ENCODE data around the gene NEAT1.

The NEAT1 gene

DNA sequence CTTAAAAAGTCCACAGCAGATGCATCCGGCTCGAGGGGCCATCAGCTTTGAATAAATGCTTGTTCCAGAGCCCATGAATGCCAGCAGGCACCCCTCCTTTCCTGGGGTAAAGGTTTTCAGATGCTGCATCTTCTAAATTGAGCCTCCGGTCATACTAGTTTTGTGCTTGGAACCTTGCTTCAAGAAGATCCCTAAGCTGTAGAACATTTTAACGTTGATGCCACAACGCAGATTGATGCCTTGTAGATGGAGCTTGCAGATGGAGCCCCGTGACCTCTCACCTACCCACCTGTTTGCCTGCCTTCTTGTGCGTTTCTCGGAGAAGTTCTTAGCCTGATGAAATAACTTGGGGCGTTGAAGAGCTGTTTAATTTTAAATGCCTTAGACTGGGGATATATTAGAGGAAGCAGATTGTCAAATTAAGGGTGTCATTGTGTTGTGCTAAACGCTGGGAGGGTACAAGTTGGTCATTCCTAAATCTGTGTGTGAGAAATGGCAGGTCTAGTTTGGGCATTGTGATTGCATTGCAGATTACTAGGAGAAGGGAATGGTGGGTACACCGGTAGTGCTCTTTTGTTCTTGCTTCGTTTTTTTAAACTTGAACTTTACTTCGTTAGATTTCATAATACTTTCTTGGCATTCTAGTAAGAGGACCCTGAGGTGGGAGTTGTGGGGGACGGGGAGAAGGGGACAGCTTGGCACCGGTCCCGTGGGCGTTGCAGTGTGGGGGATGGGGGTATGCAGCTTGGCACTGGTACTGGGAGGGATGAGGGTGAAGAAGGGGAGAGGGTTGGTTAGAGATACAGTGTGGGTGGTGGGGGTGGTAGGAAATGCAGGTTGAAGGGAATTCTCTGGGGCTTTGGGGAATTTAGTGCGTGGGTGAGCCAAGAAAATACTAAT is 1.9 kb downstream of the NEAT1 start:
- DNase-seq, result peak; percentile 46

DNA sequence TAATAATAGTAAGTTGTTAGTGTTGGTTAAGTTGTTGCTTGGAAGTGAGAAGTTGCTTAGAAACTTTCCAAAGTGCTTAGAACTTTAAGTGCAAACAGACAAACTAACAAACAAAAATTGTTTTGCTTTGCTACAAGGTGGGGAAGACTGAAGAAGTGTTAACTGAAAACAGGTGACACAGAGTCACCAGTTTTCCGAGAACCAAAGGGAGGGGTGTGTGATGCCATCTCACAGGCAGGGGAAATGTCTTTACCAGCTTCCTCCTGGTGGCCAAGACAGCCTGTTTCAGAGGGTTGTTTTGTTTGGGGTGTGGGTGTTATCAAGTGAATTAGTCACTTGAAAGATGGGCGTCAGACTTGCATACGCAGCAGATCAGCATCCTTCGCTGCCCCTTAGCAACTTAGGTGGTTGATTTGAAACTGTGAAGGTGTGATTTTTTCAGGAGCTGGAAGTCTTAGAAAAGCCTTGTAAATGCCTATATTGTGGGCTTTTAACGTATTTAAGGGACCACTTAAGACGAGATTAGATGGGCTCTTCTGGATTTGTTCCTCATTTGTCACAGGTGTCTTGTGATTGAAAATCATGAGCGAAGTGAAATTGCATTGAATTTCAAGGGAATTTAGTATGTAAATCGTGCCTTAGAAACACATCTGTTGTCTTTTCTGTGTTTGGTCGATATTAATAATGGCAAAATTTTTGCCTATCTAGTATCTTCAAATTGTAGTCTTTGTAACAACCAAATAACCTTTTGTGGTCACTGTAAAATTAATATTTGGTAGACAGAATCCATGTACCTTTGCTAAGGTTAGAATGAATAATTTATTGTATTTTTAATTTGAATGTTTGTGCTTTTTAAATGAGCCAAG is 2.7 kb downstream of the NEAT1 start:
- DNase-seq, result peak; percentile 64

DNA sequence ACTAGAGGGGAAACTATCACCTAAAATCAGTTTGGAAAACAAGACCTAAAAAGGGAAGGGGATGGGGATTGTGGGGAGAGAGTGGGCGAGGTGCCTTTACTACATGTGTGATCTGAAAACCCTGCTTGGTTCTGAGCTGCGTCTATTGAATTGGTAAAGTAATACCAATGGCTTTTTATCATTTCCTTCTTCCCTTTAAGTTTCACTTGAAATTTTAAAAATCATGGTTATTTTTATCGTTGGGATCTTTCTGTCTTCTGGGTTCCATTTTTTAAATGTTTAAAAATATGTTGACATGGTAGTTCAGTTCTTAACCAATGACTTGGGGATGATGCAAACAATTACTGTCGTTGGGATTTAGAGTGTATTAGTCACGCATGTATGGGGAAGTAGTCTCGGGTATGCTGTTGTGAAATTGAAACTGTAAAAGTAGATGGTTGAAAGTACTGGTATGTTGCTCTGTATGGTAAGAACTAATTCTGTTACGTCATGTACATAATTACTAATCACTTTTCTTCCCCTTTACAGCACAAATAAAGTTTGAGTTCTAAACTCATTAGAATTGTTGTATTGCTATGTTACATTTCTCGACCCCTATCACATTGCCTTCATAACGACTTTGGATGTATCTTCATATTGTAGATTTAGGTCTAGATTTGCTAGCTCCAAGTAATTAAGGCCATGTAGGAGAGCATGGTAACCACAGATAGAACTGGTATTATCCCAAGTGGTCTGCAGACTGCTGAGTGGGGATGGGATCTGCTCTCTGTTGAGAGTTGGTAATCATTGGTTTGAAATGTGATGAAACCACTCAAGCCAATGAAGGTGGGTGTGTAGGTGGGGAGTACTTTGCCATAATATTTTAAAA is 3.6 kb downstream of the NEAT1 start:
- DNase-seq, result peak; percentile 15

DNA sequence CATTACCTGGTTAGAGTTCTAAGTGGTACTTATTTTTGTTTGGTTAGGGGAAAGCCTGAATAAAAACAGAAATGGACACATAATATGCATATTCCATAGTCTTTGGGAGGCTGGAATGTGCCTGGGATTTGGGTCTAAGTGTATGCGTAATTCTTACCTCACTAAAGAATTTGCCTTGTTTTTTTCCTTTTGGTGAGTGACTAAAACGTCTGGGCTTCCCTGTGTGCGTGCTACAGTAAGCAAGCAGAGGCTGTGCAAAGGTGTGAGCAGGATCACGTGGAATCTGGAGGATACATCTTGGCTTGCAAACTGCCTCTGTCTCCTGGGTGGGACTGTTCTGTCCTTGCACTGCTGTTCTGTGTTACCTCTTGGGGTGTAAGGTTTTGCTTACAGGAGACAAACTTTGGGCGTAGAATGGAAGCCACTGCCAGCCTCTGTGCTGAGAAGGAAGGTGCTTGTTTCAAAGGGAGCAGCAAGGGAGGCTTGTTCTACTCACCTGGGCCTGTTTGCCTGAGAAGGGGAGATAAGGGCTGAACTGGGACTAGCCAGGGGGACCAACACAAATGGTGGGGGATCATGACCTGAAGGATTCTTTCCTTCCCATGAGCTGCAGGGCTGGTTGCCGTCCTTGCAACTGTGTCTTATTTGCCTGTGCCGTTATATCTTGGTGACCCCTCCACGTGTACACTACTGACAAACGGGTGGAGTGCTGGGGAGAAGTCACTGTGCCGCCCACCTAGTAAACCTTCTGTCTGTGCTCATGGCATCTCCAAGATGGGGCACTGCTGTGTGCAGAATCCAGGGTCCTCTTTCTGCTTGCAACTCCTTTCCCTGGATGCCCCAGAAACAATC is 4.5 kb downstream of the NEAT1 start:
- peak; percentile 78 for DNase-seq

DNA sequence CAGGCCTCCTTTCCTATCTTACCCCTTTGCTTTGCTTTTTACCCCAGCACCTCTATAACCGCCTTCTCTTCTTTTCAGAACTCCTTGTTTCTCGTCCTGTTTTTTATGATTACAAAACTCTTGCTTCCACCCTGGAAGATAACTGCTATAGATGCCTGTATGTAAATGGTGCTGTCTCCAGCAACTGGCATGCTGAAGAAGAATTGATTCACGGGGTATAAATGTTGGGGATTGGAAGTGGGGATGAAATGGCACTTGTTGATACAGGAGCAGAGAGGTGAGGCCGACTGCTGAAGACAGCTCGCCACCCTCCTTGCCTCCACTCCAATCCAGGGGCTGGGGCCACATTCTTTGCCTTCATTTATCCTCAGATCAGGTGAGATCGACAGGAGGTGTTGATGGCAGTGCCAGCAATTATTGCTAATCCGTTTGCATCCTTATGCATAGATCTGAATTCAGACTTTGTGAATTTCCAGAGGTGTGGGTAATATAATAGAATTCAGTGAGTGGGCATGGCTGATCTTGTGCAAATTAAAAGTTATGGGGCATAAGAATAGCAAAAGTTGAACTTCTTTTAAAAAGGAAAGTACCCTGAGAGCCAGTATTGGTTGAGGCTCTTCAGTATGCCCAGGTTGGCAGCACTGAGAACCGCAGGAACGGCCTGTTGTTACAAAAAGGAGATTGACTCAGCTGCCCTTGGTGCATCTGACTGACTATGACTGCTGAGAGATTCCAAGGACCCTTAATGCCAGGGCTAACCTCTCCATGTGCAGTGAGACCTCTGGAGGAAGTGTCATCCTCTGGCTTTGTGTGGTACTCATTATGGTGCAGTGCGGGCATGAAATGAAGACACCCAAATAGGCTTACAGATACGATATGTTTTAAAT is 5.3 kb downstream of the NEAT1 start:
- peak; percentile 70 for DNase-seq

DNA sequence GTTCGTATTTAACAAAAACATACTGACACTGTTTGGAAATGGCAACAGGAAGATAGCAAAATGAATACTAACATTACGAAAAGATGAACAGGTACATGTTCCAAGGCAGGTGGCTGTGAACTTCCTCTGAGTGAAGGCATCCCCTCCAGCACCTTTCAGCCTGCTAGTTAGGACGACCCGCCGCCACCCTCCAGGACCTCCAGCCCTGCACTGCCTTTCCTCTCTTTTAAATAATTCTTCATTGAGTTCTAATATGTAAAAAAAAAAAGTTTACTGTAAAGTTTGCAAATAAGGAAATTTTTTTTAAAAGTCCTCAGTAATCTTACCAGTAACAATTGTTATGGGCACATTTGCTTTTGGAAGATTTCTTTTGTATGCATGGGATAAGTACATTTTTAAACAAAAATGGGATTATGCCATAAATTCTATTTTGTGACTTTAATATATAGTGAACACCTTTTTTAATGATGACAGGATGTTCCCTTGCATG is 6.0 kb downstream of the NEAT1 start:
- DNase-seq, result no peak

DNA sequence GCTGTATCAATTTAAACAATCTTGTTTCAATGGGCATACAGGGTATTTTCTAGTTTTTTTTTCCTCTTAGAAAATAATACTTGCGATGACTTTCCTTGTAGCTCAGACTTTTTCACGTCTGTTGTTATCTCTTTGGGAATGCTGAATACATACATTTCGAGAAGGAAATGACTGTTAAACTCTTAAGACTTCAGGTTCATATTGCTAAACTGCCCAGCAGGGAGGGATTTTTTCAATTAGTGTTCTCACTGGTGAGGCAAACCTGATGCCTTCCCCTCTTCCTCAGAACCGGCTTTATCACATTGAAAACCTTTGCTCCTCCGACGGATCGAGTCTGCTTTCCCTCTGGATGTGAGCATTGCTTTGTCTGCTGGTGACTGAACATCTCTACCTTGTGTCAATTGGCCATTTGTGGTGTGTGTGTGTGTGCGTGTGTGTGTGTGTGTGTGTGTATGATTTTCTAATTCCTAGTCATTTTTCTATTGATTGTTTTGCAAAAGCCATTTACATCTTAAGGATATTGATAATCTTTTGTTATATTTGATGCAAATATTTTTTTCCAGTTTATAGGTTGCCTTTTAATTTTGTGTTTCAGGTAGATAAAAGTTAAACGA is 6.6 kb downstream of the NEAT1 start:
- no peak for DNase-seq

DNA sequence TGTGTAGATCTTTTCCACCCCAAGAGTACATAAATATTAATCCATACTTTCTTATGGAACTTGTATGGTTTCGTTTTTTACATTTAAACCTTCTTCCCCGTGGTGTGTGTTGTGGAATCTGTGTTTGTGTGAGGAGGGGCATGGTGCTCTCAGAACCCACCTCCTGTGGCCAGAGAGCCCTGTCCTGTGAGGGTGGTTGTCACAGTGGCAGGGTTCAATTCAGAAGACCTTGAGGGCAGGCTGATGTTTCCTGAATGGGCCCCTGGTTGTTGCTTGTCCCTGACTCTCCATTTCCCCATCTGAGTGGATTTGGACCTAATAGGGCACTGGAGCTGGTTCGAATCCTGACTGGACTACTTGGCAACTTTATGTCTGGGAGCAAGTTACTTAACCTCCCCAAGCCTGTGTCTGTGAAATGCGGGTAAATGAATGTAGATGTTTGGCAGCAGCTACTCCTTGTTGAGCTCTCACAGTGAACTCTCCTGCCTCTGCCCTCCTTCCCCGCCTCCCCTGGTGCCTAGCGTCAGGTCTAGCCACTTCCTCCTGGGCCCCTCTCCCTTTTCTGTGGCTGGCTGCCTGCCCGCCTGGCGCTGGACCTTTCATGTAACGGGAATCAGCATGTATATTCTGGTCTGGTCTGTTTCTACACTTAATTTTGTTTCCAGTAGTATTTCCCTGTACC is 7.3 kb downstream of the NEAT1 start:
- DNase-seq, result peak; percentile 79

DNA sequence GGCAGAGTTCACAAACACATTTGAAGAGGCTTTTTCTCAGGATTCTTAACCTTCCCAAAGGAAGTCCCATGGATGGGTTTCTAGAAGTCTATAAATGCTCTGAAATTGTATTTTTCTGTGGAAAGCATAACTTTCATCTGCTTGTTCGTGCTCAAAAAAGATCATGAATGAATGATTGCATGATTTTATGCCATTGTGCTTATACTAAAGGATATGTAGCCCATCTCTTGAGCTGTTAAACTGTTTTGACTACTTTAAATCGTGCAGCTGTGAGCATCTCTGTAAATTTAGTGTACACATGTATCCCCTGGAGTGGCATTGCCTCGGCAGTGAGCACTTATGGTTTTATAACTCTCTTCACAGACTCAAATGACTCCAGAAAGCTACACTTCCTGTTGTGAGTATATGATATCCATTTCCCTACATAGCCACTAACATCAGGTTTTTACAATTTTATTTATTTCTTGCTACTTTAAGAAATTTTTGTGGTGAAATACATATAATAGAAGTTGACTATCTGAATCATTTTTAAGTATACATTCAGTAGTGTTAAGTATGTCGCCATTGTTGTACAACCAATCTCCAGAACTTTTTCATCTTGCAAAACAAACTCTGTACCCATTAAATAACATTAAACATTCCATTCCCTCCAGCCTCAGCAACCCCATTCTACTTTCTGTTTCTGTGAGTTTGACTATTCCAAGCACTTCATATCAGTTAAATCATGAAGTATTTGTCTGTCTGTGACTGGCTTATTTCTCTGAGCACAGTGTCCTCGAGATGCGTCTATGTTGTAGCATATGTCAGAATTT is 8.0 kb downstream of the NEAT1 start:
- DNase-seq, result no peak

DNA sequence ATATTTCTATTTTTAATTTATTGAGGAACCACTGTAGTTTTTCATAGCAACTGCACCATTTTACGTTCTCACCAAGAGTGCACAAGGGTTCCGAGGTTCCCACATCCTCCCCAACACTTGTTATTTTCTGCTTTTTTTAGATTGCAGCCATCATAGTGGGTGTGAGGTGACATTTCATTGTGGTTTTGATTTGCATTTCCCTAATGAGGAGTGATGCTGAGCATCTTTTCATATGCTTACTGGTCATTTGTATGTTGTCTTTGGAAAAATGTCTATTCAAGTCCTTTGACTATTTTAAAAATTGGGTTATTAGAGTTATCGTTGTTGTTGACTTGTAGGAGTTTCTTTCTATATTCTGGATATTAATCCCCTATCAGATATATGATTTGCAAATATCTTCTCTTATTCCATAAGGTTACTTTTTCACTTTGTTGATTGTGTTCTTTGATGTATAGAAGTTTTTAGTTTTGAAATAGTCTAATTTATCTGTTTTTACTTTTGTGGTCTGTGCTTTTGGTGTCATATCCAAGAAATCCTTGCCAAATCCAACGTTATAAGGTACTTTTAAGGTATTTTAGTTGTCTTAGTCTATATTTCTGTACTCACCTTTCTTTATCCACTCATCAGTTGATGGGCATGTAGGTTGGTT is 9.0 kb downstream of the NEAT1 start:
- no peak for DNase-seq

DNA sequence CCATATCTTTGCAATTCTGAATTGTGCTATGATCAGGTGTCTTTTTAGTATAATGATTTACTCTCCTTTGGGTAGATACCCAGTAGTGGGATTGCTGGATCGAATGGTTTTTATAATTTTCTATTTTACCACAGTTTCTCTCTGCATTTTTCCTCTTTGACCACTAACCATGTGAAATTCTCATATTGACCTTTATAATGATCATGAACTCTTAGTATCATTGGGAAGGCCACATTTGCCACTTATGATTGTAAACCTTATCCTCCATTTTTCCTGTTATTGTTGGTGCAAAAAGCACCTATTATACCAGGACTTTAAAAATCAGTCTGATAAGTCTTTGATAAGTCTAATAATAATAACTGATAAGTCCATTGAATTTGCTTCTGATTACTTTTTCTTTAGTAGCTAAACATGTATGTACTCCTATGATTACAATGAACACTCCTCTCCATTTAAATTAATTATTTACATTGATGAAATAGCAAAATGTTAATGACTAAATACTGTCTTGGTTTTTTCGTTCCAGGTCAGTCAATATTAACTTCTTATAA is 9.6 kb downstream of the NEAT1 start:
- no peak for DNase-seq

DNA sequence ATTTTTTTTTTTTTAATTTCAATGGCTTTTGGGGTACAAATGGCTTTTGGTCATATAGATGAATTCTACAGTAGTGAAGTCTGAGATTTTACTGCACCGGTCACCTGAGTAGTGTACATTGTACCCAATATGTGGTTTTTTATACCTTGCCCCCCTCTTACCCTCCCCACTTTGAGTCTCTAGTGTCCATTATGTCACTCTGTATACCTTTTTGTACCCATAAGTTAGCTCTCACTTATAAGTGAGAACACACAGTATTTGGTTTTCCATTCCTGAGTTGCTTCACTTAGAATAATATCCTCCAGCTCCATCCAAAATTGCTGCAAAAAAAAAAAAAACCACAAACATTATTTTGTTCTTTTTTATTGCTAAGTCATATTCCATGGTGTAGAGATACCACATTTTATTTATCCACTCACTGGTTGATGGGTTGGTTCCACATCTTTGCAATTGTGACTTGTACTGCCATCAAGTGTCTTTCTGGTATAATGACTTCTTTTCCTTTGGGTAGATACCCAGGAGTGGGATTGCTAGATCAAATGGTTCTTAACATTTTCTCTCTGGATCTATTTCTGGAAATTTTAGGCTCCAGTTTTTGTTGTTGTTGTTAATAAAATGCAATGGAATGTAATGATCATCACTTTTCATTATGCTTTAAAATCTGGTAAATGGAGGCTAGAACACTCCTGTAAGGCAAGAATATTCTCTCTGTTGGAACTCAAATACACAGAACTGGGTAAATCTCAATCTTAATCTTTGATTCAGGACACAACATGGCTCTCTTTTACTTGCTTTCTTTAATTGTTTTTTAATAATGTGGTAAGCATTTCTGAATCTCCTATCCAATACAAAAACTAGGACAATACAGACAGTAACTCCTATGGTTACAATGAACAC is 10.3 kb downstream of the NEAT1 start:
- DNase-seq, result peak; percentile 20

DNA sequence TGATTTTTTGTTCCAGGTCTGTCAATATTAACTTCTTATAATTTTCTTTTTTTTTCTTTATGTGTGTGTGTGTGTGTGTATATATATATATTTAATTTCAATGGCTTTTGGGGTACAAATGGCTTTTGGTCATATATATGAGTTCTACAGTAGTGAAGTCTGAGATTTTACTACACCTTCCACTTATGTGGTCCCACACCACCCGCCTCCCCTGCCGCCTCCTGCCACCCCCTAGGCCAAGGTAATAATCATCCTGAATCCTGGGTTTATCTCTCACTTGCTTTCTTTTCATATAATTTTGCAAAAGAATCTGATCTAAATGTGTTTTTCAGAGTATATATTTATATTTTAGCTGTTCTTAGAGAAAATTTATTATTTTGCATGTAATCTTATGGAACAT is 11.1 kb downstream of the NEAT1 start:
- peak; percentile 4 for DNase-seq

DNA sequence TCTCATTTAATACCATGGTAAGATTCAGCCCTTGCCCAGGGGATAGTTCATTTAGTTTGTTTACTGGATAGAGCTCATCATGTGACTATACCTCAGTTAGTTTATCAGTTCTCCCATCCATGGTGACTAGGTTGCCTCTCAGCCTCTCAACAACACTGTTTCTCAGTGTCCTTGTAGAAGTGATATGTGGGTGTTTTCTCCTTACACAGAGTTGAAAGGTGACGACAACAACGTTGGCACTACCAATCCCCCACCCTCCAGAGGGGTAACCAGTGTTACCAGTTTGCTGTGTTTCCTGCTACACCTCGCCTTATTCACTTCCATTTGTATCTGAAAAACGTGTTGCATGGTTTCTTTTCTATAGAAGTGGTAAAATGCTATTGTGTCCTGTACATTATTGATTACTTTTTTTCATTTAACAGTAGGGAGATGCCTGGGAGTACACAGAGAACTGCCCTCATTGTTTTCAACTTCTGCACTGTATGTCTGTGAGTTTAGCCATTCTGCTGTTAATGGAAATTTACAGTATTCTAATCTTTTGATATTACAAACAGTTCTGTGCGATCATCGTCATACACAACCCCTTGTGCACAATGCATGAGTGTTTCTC is 11.6 kb downstream of the NEAT1 start:
- peak; percentile 23 for DNase-seq

DNA sequence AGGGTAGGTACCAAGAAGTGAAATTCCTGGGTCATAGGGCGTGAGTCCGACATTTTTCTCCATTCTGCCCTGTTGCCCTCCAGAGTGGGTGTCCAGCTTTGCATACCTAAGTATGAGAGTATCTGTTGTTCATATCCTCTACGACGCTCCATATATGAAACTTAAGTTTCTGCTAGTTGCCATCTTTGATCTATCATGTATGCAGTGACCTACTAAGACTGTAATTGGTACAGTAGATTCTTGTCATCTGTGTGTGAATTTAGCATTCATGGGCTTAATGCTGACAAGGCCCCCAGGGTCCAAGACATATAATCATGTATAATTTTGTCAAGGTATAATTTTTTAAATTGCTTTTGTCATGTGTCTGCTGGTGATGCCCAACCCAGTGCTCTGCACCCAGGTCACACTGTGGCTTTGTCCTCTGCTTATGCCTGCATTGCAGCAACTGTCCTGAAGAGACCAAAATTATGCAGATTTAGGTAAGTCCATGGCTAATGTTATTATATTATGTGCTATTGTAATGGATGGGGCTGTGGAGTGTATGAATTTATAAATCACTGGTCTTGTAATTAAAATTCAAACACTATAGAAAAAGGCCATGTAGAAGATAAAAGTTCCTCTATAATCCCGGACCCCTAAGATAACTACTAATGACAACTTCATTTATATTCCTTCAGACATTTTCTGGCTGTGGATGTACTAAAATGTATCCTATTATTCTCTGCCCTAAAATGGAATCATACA is 12.2 kb downstream of the NEAT1 start:
- DNase-seq, result peak; percentile 9

Data from islet precursor cell (in vitro differentiated cells).